GM18867 (cell line): ENCODE measurements around the gene CHRD.
"Not testable (repeated sequence)": the region's sequence is repeated elsewhere in the genome, so short reads cannot be mapped to it uniquely, and the experiment has no call there.

Experiments used
- ATAC-seq: cut with Tn5 transposase; IDR thresholded peaks from one replicate; pipeline ENCODE4 v1.9.1; 2021; ENCODE audit warnings: mild to moderate bottlenecking, moderate library complexity; ENCODE audit not compliant: unreplicated experiment

CHRD gene

DNA sequence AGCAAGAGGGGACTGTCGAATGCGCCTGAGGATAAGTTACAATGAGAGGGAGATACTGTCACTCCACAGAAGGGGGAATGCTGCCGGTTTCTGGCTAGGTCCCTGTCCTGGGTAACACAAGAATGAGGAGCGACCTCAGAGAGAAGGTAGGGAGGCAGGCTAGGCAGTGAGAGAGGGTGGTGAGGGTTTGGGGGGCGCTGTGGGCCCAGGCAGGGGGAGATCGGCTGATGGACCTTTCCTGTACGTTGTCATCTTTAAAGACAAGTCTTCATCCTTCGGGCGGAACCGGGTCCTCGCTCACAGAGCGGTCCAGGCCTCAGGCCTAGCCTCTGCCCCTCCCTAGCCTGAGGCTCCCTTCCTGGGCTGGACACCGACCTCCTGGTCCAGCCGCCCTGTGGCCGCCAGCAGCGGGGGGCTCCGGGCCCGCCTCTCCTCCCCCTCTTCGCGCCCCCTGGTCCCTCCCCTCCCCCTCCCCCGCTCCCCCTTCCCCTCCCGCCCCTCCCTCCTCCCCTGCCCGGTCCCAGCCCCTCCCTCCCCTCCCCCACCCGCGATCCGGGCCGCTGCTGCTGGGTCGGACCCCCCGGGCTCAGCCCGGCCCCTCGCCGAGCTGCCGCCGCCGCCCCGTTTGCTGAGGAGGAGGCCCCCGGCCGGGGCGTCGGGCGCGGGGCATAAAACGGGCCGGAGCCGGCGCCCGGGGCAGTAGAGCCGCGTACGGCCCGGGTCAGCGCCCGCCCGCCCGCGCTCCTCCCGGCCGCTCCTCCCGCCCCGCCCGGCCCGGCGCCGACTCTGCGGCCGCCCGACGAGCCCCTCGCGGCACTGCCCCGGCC lies at the start of gene CHRD:
TSS of gene CHRD (plus strand) at position 697 of the 827 bp plus-strand sequence. CDS start 265 bp downstream, outside the sequence.
- no peak for ATAC-seq

- no peak for ATAC-seq
Measured at GRCh38 chr3:184332370-184333090, 47.3 kb upstream of the CHRD start.

GRCh38 chr3:184333190-184333589 lies 46.7 kb upstream of the CHRD start:
- no peak for ATAC-seq

DNA sequence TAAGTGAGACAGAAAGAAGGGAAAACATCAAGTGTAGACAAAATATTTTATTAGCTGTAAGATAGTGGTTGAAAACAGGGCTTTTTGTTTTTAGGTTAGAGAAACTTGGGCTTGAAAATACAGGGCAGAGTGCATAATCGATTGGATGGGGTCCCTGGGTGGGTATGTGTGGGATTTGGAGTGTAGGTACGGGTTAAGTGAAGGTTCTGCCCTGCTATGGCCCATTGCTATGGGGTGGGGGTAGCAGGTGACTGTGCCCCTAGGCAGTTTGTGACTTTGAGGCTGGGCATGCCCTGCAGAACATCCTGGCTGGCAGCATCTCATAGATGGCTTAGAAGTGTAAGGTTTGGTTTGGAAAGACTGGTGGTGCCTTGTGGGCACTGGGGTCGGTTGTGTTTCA lies 46.2 kb upstream of the CHRD start:
- no peak for ATAC-seq

DNA sequence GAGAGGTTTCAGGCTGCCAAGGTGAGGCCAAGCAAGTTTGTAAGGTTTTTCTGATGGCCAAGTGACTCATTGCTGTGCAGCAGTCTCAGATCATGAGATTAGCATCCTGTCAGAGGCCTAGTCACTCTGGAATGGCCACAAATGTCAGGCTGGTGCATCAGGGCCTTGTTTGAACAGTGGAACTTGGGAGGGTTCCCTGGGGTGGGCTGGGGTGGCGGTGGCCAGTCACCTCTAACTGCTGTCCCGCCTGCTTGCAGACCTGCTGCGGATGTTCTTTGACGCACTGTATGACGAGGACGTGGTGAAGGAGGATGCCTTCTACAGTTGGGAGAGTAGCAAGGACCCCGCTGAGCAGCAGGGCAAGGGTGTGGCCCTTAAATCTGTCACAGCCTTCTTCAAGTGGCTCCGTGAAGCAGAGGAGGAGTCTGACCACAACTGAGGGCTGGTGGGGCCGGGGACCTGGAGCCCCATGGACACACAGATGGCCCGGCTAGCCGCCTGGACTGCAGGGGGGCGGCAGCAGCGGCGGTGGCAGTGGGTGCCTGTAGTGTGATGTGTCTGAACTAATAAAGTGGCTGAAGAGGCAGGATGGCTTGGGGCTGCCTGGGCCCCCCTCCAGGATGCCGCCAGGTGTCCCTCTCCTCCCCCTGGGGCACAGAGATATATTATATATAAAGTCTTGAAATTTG lies 45.2 kb upstream of the CHRD start:
- no peak for ATAC-seq

DNA sequence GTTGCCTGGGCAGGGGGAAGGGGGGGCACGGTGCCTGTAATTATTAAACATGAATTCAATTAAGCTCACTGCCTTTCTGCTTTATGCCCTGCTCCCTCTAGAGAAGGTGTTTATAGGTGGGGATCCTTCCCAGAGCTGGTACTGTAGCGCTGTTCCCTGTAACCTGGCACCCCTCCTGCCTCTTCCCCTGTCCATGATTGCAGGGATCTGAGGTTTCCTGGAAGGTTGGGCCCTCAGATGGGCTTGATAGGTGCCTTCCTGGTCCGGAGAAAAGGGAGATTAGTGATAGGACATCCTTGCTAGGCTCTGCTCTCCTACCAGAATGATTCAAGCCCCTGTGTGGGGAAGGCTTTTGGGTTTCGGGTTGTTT lies 44.6 kb upstream of the CHRD start:
- no peak for ATAC-seq

- ATAC-seq: peak; percentile 77
Measured at GRCh38 chr3:184335661-184336546, 44.0 kb upstream of the CHRD start.

GRCh38 chr3:184336547-184337398 lies 43.1 kb upstream of the CHRD start:
- ATAC-seq: no peak

- ATAC-seq: no peak
Measured at GRCh38 chr3:184337399-184337714, 42.5 kb upstream of the CHRD start, which contains the start of gene FAM131A. FAM131A (plus strand) TSS chr3:184337600; CDS start chr3:184337631, 31 bp downstream.

DNA sequence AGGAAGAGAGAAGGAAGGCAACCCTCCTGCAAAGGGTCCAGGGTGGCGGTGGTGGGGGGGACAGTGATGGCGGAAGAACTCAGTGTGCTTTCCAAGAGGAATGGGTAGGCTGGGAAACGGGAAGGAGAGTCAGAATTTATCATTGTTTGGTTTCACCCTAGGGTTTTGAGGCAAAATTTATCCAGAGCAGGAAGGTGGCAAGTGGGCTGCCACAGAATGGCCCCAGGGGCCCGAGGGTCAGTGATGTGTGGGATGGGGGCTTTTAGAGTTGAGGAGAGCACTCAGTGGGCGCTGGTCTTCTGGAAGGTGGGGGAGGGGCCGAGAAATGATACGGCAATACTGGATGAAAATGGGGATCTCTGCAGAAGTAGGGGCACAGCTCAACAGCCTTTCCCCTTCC lies 41.9 kb upstream of the CHRD start:
- no peak for ATAC-seq

GRCh38 chr3:184338511-184338945 lies 41.3 kb upstream of the CHRD start:
- ATAC-seq: no peak

- no peak for ATAC-seq
Measured at GRCh38 chr3:184339001-184339400, 40.9 kb upstream of the CHRD start.

DNA sequence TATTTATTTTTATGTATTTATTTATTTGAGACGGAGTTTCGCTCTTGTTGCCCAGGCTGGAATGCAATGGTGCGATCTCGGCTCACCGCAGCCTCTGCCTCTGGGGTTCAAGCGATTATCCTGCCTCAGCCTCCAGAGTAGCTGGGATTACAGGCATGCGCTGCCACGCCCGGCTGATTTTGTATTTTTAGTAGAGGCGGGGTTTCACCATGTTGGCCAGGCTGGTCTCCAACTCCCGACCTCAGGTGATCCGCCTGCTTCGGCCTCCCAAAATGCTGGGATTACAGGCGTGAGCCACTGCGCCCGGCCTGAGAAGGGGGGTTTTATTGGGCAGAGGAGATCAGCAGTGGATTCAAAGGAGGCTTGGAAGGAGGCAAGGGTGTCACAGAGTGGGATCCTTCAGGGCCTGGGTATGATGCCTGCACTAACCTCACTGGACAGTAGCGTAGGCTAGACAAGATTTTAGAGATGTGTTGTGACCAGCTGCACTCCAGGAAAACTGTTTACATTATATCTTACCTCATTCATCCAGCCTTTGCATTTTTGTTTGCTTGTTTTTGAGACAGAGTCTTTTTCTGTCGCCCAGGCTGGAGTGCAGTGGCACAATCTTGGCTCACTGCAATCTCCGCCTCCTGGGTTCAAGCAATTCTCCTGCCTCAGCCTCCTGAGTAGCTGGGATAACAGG lies 40.3 kb upstream of the CHRD start:
- ATAC-seq: not testable (repeated sequence)

DNA sequence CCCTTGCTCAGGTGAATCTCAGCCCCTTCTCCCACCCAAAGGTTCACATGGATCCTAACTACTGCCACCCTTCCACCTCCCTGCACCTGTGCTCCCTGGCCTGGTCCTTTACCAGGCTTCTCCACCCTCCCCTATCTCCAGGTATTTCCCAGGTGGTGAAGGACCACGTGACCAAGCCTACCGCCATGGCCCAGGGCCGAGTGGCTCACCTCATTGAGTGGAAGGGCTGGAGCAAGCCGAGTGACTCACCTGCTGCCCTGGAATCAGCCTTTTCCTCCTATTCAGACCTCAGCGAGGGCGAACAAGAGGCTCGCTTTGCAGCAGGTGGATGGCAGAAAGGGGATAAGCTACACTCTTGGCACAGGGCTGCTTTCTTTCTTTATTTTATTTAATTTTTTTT lies 37.9 kb upstream of the CHRD start:
- ATAC-seq: no peak

GRCh38 chr3:184343200-184343876 lies 36.5 kb upstream of the CHRD start:
- ATAC-seq: no peak

- ATAC-seq: no peak
Measured at GRCh38 chr3:184344579-184345316, 35.1 kb upstream of the CHRD start.

DNA sequence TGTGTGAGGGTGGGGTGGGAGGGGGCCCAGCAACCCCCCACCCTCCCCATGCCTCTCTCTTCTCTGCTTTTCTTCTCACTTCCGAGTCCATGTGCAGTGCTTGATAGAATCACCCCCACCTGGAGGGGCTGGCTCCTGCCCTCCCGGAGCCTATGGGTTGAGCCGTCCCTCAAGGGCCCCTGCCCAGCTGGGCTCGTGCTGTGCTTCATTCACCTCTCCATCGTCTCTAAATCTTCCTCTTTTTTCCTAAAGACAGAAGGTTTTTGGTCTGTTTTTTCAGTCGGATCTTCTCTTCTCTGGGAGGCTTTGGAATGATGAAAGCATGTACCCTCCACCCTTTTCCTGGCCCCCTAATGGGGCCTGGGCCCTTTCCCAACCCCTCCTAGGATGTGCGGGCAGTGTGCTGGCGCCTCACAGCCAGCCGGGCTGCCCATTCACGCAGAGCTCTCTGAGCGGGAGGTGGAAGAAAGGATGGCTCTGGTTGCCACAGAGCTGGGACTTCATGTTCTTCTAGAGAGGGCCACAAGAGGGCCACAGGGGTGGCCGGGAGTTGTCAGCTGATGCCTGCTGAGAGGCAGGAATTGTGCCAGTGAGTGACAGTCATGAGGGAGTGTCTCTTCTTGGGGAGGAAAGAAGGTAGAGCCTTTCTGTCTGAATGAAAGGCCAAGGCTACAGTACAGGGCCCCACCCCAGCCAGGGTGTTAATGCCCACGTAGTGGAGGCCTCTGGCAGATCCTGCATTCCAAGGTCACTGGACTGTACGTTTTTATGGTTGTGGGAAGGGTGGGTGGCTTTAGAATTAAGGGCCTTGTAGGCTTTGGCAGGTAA lies 34.3 kb upstream of the CHRD start:
- no peak for ATAC-seq
